Uterus (tissue), 2 donors: ENCODE measurements around the gene RNF115.

Experiments
- POLR2A ChIP-seq, 2 donors: fragments of 450-650 bp; IDR thresholded peaks; one replicate each; pipeline ENCODE4 v1.6.1; 2016; ENCODE audit warnings: antibody characterized with exemption in 2 of 2, mild to moderate bottlenecking in 1 of 2, moderate library complexity in 1 of 2
- TF ChIP-seq, protein P1 (sequence below), 4 experiments: fragments of 200-600 bp in 2 of 4; fragments of 450-650 bp in 2 of 4; sonication (generic) in 2 of 4; IDR thresholded peaks; one replicate each; pipeline ENCODE4 v1.5.1; 2016 to 2019; ENCODE audit warnings: antibody characterized with exemption in 4 of 4, mild to moderate bottlenecking in 2 of 4, moderate library complexity in 1 of 4

DNA sequence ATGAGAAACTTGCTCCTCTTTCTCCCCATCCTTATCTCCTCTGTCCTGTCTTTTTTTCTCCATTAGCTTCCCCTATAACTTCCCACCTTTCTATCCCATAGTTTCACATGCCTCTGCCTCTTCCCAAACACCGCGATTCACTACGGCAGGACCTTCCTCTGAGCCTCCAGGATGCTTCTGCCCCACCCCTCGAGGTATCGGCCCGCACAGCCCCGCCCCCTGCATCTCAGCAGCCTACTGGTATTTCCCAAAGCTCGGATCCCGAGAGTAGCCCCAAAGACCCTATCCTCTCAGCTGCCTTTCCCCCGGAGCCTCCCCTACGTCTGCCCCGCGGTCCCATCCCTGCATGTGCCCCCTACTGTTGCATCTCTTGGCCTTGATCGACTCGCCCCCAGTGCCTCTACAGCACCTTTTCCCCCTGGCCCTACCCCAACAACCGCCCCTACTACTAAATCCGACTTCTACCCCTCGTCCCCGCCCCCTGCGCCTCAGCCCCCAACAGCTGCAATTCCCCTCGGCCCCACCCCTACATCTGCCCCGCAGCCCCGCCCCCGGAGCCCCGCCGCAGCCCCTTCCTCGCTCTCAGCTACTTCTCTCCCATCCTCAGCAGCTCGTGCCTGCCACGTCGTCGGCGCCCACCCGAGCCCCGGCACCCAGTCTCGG is 34.5 kb upstream of the RNF115 start:
- TF ChIP-seq, protein P1, sequence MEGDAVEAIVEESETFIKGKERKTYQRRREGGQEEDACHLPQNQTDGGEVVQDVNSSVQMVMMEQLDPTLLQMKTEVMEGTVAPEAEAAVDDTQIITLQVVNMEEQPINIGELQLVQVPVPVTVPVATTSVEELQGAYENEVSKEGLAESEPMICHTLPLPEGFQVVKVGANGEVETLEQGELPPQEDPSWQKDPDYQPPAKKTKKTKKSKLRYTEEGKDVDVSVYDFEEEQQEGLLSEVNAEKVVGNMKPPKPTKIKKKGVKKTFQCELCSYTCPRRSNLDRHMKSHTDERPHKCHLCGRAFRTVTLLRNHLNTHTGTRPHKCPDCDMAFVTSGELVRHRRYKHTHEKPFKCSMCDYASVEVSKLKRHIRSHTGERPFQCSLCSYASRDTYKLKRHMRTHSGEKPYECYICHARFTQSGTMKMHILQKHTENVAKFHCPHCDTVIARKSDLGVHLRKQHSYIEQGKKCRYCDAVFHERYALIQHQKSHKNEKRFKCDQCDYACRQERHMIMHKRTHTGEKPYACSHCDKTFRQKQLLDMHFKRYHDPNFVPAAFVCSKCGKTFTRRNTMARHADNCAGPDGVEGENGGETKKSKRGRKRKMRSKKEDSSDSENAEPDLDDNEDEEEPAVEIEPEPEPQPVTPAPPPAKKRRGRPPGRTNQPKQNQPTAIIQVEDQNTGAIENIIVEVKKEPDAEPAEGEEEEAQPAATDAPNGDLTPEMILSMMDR (IDR thresholded peaks at IDR 0.05): no peak
- no peak for TF ChIP-seq POLR2A (IDR thresholded peaks at IDR 0.05)
